Measurements from ENCODE around the gene CYP2D6.
"Not testable (repeated sequence)": the region's sequence is repeated elsewhere in the genome, so short reads cannot be mapped to it uniquely, and the experiment has no call there.

The CYP2D6 gene

DNA sequence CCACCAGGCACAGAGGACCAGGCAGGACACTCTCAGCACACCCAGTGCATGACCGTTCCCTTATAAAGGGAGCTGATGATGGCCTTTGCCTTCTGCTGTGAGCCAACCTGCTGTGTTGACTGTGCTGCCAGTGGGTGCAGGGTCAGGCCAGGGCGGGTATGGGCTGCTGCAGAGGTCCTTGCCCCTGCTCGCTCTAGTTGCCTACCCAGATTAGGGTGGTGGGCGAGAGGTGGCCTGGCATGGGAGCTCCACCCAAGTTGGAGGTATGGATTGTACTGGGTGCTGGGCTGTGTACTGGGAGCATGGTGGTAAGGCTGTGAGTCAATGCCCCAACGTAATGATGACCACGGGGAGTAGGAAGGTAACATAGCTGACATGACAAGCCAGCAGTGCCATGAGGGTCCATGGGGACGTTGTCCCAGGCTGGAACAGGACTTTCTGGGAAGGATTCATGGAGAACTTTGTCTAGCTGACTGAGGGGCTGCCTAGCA, 24.5 kb upstream of the CYP2D6 start:
- H3K4me1 ChIP-seq, result no peaks in the 10 kb centered on the region
- H3K27me3 ChIP-seq, result no peaks in the 10 kb centered on the region; the same call in 1 of the 2 replicates
- H3K9me3 ChIP-seq, result no peaks in the 10 kb centered on the region
- H3K36me3 ChIP-seq, result peaks cover 3% of the 10 kb centered on the region
- no peak overlapping the region for H3K4me3 ChIP-seq (ENCODE audit: low read depth, low read length)
- no peak for DNase-seq
- TF ChIP-seq, protein P1, sequence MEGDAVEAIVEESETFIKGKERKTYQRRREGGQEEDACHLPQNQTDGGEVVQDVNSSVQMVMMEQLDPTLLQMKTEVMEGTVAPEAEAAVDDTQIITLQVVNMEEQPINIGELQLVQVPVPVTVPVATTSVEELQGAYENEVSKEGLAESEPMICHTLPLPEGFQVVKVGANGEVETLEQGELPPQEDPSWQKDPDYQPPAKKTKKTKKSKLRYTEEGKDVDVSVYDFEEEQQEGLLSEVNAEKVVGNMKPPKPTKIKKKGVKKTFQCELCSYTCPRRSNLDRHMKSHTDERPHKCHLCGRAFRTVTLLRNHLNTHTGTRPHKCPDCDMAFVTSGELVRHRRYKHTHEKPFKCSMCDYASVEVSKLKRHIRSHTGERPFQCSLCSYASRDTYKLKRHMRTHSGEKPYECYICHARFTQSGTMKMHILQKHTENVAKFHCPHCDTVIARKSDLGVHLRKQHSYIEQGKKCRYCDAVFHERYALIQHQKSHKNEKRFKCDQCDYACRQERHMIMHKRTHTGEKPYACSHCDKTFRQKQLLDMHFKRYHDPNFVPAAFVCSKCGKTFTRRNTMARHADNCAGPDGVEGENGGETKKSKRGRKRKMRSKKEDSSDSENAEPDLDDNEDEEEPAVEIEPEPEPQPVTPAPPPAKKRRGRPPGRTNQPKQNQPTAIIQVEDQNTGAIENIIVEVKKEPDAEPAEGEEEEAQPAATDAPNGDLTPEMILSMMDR (IDR thresholded peaks at IDR 0.05; ENCODE audit: low read depth, low read length), result no peak

DNA sequence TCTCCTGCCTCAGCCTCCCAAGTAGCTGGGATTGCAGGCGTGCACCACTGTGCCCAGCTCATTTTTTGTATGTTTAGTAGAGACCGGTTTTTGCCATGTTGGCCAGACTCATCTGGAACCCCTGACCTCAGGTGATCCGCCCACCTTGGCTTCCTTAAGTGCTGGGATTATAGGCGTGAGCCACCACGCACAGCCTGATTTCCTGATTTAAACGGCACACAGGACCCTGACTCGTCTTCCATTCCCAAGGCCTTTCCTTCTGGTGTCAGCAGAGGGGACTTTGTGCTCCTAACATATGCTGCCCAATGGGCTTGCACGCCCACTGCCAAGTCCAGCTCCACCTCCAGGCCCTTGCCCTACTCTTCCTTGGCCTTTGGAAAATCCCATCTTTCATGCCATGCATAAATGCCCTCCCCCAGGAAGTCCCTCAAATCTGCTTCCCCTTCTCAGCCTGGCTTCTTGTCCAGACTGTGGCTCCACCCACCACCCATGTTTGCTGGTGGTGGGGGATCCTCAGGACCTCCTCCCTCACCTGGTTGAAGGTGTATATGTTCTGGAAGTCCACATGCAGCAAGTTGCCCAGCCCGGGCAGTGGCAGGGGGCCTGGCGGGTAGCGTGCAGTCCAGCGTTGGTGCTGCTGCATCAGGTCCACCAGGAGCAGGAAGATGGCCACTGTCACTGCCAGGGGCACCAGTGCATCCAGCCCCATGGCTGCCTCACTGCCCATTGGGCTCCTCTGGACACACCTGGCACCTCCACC, 23.9 kb upstream of the CYP2D6 start:
- TF ChIP-seq, protein P1 (IDR thresholded peaks at IDR 0.05; ENCODE audit: low read depth, low read length), result no peak
- no peaks in the 10 kb centered on the region; the same call in 1 of the 2 replicates for H3K27me3 ChIP-seq
- H3K36me3 ChIP-seq, result peaks cover 3% of the 10 kb centered on the region
- no peaks in the 10 kb centered on the region for H3K4me1 ChIP-seq
- DNase-seq, result no peak
- H3K9me3 ChIP-seq, result no peaks in the 10 kb centered on the region
- H3K4me3 ChIP-seq (ENCODE audit: low read depth, low read length), result no peak overlapping the region

DNA sequence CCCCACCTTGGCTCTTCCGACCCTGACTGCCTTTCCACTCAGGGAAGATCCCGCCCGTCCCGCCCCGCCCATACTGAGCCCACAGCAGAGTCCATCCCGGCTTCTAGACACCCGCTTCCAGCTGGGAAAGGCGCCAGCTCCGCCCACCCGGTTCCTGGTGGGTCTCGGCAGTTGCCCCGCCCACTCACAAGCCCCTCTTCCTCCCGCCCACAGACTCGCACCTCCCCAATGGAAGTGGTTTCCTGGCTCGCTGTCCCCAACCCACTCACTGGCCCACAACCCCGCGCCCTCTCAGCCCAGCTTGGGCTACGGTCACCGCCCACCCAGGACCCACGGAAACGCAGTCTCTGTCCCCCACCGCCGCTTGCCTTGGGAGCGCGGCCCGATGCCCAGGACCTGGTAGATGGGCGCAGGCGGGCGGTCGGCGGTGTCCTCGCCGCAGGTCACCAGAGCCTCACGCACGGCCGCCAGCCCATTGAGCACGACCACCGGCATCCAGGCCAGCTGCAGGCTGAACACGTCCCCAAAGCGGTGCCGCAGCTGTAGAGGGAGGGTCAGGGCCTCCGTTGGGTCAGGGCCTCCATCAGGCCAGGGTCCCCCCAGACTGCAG, 22.2 kb upstream of the CYP2D6 start:
- H3K4me1 ChIP-seq, result no peaks in the 10 kb centered on the region
- H3K36me3 ChIP-seq, result 0 out of 2 replicates have a peak, but pooled peaks cover 3% of the 10 kb centered on the region
- no peak overlapping the region for H3K4me3 ChIP-seq (ENCODE audit: low read depth, low read length)
- DNase-seq, result no peak
- TF ChIP-seq, protein P1 (IDR thresholded peaks at IDR 0.05; ENCODE audit: low read depth, low read length), result no peak
- no peaks in the 10 kb centered on the region for H3K9me3 ChIP-seq
- H3K27me3 ChIP-seq, result no peaks in the 10 kb centered on the region; the same call in 1 of the 2 replicates

DNA sequence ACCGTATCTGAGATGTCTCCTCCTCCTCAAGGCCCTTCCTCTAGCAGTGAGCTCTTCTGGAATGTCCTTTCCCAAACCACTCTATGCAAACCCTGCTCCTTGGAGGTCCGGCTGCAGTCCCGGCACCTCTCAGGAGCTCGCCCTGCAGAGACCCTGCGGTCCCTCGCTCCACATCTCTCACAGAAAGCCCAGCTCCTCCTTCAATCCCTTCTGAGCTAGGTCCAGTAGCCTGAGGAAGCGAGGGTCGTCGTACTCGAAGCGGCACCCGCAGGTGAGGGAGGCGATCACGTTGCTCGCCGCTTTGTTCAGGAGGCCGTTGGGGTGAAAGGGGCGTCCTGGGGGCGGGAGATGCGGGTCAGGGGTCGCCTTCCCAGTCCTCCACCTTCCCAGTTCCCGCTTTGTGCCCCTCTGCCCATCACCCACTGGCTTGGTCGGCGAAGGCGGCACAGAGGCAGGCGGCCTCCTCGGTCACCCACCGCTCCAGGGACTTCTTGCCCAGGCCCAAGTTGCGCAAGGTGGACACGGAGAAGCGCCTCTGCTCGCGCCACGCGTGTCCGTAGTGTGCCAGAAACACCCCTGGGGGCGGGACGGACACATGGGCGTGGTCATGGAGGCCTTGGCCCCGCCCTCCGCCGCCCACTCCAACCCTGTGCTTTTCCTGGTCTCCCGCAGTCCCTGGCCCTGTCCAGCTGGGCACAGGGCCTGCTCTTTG, 21.5 kb upstream of the CYP2D6 start:
- no peak for DNase-seq
- Histone ChIP-seq H3K4me1 (no peaks in the 10 kb centered on the region), H3K9me3 (no peaks in the 10 kb centered on the region), H3K4me3 (ENCODE audit: low read depth, low read length) (no peak overlapping the region), H3K27me3 (no peaks in the 10 kb centered on the region; the same call in 1 of the 2 replicates), H3K36me3 (0 out of 2 replicates have a peak, but pooled peaks cover 3% of the 10 kb centered on the region)
- TF ChIP-seq, protein P1 (IDR thresholded peaks at IDR 0.05; ENCODE audit: low read depth, low read length), result no peak

DNA sequence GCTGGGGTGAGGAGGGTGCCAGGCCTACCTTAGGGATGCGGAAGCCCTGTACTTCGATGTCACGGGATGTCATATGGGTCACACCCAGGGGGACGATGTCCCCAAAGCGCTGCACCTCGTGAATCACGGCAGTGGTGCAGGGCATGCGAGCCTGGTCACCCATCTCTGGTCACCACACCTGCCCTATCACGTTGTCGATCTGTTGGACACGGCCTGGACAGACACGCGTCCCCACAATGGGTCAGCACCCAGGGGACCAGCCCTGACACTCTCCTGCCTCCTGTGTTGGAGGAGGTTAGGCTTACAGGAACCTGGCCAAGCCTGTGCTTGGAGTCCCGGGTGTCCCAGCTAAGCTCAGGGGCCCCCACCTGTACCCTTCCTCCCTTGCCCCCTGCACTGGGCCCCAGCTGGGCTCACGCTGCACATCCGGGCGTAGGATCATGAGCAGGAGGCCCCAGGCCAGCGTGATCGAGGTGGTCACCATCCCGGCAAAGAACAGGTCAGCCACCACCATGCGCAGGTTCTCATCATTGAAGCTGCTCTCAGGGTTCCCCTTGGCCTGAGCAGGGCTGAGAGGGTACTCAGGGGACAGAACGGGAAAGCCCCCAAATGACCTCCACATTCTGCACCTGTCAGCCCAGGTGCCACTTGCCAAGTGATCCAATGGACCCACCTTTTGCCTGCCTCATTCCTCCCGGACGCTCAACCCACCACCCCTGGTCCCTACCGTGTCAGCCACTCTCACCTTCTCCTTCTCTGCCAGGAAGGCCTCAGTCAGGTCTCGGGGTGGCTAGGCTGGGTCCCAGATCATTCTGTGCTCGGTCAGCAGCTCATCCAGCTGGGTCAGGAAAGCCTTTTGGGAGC, 20.3 kb upstream of the CYP2D6 start:
- Histone ChIP-seq H3K9me3 (no peaks in the 10 kb centered on the region), H3K36me3 (0 out of 2 replicates have a peak, but pooled peaks cover 1% of the 10 kb centered on the region), H3K4me1 (no peaks in the 10 kb centered on the region), H3K27me3 (no peaks in the 10 kb centered on the region; the same call in 1 of the 2 replicates), H3K4me3 (ENCODE audit: low read depth, low read length) (no peak overlapping the region)
- DNase-seq, result no peak
- TF ChIP-seq, protein P1 (IDR thresholded peaks at IDR 0.05; ENCODE audit: low read depth, low read length), result no peak

DNA sequence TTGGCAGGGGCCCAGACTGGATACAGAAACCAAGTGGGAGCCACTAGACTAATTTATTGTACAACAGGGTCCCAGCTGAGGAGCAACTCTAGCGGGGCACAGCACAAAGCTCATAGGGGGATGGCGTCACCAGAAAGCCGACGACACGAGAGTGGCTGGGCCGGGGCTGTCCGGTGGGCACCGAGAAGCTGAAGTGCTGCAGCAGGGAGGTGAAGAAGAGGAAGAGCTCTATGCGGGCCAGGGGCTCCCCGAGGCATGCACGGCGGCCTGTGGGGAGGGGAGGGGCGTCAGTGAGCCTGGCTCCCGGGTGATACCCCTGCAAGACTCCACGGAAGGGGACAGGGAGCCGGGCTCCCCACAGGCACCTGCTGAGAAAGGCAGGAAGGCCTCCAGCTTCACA, 19.2 kb upstream of the CYP2D6 start:
- not testable (repeated sequence) for H3K4me3 ChIP-seq (ENCODE audit: low read depth, low read length); H3K36me3 ChIP-seq; DNase-seq; H3K9me3 ChIP-seq; H3K27me3 ChIP-seq; H3K4me1 ChIP-seq
